Duodenal mucosa (tissue), 2 donors: ENCODE data around the gene OR6C75.
"Not testable (repeated sequence)": the region's sequence is repeated elsewhere in the genome, so short reads cannot be mapped to it uniquely, and the experiment has no call there.

Experiments used
- H3K27ac ChIP-seq: one replicate; pipeline ENCODE4 v1.7.0; 2013; ENCODE audit warnings: low read depth, low read length
- H3K27me3 ChIP-seq, 2 donors: one replicate each; pipeline ENCODE4 v1.7.0; 2013; ENCODE audit warnings: low read length in 2 of 2, control low read depth in 1 of 2; ENCODE audit not compliant: insufficient read depth in 2 of 2, control insufficient read depth in 1 of 2
- H3K36me3 ChIP-seq, 2 donors: one replicate each; pipeline ENCODE4 v1.7.0; 2013; ENCODE audit warnings: low read length in 2 of 2, control low read depth in 1 of 2; ENCODE audit not compliant: insufficient read depth in 2 of 2, control insufficient read depth in 1 of 2
- H3K4me1 ChIP-seq, 2 donors: one replicate each; pipeline ENCODE4 v1.7.0; 2013; ENCODE audit warnings: low read length in 2 of 2, control low read depth in 1 of 2; ENCODE audit not compliant: insufficient read depth in 2 of 2, control insufficient read depth in 1 of 2
- H3K4me3 ChIP-seq, 2 donors: one replicate each; pipeline ENCODE4 v1.7.0; 2013; ENCODE audit warnings: low read length in 2 of 2, low read depth in 1 of 2
- H3K9ac ChIP-seq, 2 donors: one replicate each; pipeline ENCODE4 v1.7.0; 2013; ENCODE audit warnings: low read length in 2 of 2, low read depth in 1 of 2
- H3K9me3 ChIP-seq, 2 donors: one replicate each; pipeline ENCODE4 v1.7.0; 2013; ENCODE audit warnings: low read length in 2 of 2, control low read depth in 1 of 2; ENCODE audit not compliant: control insufficient read depth in 1 of 2

The OR6C75 gene

DNA sequence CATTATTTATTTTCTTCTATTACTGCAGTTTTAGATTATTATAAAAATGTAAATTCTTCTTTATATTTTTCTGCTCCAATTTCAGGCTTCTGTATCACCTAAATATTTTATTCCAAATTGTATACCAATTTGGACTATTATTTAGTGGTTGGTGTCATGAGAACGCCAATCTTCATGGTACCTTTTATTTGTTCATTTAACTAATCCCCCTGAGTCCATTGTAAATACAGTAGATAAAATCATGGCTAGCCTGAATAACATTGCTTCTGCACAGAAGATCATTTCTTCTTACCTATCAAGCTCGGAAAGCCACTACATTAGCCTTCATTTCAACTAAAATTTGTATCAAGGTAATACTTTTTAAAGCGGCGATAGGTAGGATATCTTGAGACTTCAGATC, at the start of gene OR6C75:
TSS of gene OR6C75 (plus strand) at position 301 of the 400 bp plus-strand sequence. CDS start 2,136 bp downstream, outside the sequence.
- no peak within 1 kb of the TSS for H3K27ac ChIP-seq
- no peaks in the 10 kb centered on the region for H3K36me3 ChIP-seq
- no peak within 1 kb of the TSS for H3K9ac ChIP-seq
- H3K4me1 ChIP-seq: no peaks in the 10 kb centered on the region
- no peak within 1 kb of the TSS for H3K4me3 ChIP-seq
- H3K9me3 ChIP-seq: no peaks in the 10 kb centered on the region
- H3K27me3 ChIP-seq: no peaks in the 10 kb centered on the region

DNA sequence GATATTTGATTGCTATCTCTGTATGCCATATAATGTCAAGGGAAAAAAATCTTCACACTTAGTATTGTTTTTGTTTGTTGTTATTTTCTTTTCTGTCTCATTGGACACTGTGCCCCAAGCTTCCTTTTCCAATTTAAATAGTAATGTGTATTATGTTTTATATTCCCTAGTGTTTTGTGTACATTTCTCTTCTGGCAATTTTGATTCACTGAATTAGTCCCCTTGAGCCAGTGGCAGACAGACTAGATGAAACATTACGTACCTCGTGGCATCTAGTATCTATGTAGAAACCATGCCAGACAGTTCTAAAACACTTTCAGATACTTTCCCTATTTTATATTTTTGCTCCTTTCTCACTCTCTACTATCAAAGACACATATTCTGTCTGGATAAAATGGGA, 48.7 kb upstream of the OR6C75 start, which contains the start of gene OR6C1:
TSS of gene OR6C1 (plus strand) at position 301 of the 400 bp plus-strand sequence. CDS start 6,257 bp downstream, outside the sequence.
- no peak within 1 kb of the TSS for H3K27ac ChIP-seq
- H3K9ac ChIP-seq: no peak within 1 kb of the TSS
- no peaks in the 10 kb centered on the region for H3K36me3 ChIP-seq
- no peaks in the 10 kb centered on the region for H3K9me3 ChIP-seq
- H3K4me3 ChIP-seq: no peak within 1 kb of the TSS
- H3K4me1 ChIP-seq: no peaks in the 10 kb centered on the region
- H3K27me3 ChIP-seq: no peaks in the 10 kb centered on the region

DNA sequence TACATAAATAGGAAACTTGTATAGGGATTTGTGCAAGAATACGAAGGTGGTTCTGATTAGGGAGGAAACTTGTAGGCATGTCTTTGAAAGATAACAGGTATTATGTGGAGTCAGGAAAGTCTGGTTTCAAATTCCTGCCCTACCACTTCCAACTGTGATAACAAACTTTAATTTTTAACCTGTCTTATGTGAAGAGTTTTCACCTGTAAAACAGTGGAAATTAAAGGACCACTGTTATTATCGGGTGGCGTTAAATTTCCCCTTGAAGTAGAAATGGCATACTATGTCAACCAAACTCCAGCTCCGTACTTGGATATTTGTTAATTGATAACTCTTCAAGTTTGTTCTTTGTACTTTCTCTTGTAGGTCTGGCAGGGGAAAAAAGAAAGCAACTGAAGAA, 42.6 kb upstream of the OR6C75 start:
- Histone ChIP-seq H3K9me3 (no peaks in the 10 kb centered on the region), H3K27me3 (no peaks in the 10 kb centered on the region), H3K4me3 (no peak overlapping the region), H3K36me3 (no peaks in the 10 kb centered on the region), H3K9ac (no peak overlapping the region), H3K27ac (no peak overlapping the region), H3K4me1 (no peaks in the 10 kb centered on the region)

DNA sequence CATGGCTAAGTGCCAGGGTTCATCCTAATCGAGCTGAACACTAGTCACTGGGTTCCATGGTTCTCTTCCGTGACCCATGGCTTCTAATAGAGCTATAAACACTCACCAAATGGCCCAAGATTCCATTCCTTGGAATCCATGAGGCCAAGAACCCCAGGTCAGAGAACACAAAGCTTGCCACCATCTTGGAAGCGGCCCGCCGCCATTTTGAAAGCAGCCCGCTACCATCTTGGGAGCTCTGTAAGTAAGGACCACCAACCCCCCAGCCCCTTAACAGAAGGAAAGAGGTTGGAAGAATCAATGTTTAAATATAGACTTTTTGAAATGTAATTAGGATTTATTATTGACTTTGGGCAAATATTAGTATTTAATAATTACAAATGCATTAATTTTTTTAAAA, 37.0 kb upstream of the OR6C75 start:
- not testable (repeated sequence) for H3K9ac ChIP-seq, H3K27ac ChIP-seq, H3K4me1 ChIP-seq, H3K36me3 ChIP-seq, H3K27me3 ChIP-seq, H3K4me3 ChIP-seq, H3K9me3 ChIP-seq

DNA sequence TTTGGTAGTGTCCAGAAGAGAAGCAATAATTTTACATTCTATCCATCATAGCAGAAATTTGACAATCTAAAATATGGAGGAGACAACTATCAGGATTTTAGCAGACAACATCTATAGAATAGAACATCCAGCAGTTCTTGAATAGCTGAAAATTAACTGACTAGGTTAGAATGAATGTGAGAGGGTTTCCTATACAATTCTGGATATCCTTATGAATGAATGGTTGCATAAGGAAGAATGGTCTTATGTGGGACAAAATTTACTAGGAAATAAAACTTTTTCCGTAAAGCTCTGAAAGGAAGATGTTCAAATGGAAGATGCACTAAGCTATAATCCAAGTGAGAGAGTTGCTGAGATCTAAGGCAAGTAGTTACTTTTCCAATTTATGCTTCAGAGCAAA, 32.3 kb upstream of the OR6C75 start, which contains the start of gene OR6C3:
TSS of gene OR6C3 (plus strand) at position 301 of the 400 bp plus-strand sequence. CDS start 955 bp downstream, outside the sequence.
- Histone ChIP-seq H3K9me3 (no peaks in the 10 kb centered on the region), H3K4me1 (no peaks in the 10 kb centered on the region), H3K4me3 (no peak within 1 kb of the TSS), H3K36me3 (no peaks in the 10 kb centered on the region), H3K27me3 (no peaks in the 10 kb centered on the region), H3K27ac (no peak within 1 kb of the TSS), H3K9ac (no peak within 1 kb of the TSS)

GRCh38 chr12:55336002-55336401, 26.8 kb upstream of the OR6C75 start:
- Histone ChIP-seq H3K4me1 (no peaks in the 10 kb centered on the region), H3K9me3 (no peaks in the 10 kb centered on the region), H3K4me3 (no peak overlapping the region), H3K36me3 (no peaks in the 10 kb centered on the region), H3K9ac (no peak overlapping the region), H3K27ac (no peak overlapping the region), H3K27me3 (no peaks in the 10 kb centered on the region)

- H3K27me3 ChIP-seq, H3K27ac ChIP-seq, H3K4me3 ChIP-seq, H3K4me1 ChIP-seq, H3K9ac ChIP-seq, H3K36me3 ChIP-seq, H3K9me3 ChIP-seq: not testable (repeated sequence)
These were observed 7.4 kb upstream of the OR6C75 start for GRCh38 chr12:55355338-55355737.

DNA sequence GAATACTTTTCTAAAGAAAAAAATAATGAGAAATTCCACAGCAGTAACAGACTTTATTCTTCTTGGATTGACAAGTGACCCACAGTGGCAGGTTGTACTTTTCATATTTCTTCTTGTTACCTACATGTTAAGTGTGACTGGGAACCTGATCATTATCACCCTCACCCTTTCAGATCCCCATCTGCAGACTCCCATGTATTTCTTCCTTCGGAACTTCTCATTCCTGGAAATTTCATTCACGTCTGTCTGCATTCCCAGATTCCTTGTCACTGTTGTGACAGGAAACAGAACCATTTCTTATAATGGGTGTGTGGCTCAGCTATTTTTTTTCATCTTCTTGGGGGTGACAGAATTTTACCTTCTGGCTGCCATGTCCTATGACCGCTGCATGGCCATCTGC, 2.3 kb downstream of the OR6C75 start:
- H3K9me3 ChIP-seq: no peaks in the 10 kb centered on the region
- no peaks in the 10 kb centered on the region for H3K36me3 ChIP-seq
- H3K27me3 ChIP-seq: no peaks in the 10 kb centered on the region
- H3K4me1 ChIP-seq: no peaks in the 10 kb centered on the region
- no peak overlapping the region for H3K4me3 ChIP-seq
- no peak overlapping the region for H3K9ac ChIP-seq
- H3K27ac ChIP-seq: no peak overlapping the region

DNA sequence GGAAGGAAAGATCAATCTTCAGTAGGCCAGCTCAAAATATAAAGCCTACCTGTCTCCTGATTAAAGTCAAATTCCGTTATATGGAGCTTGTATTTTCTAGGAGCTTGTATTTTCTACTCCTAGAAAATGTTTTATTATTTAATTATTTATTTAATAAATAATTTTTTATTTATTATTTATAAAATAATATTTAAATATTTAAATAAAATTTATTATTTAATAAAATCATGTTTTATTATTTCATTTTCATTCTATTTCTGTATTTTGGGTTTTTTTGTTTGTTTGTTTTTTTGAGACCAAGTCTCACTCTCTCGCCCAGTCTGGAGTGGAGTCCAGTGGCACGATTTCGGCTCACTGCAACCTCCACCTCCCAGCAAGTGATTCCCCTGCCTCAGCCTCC, 9.7 kb downstream of the OR6C75 start:
- H3K4me3 ChIP-seq: no peak overlapping the region
- no peaks in the 10 kb centered on the region for H3K36me3 ChIP-seq
- H3K9me3 ChIP-seq: no peaks in the 10 kb centered on the region
- no peak overlapping the region for H3K27ac ChIP-seq
- no peaks in the 10 kb centered on the region for H3K4me1 ChIP-seq
- H3K27me3 ChIP-seq: no peaks in the 10 kb centered on the region
- H3K9ac ChIP-seq: no peak overlapping the region

- H3K9me3 ChIP-seq: no peaks in the 10 kb centered on the region
- H3K27me3 ChIP-seq: no peaks in the 10 kb centered on the region
- H3K4me3 ChIP-seq: no peak overlapping the region
- H3K36me3 ChIP-seq: no peaks in the 10 kb centered on the region
- no peak overlapping the region for H3K27ac ChIP-seq
- H3K4me1 ChIP-seq: no peaks in the 10 kb centered on the region
- H3K9ac ChIP-seq: no peak overlapping the region
These were observed 23.1 kb downstream of the OR6C75 start for GRCh38 chr12:55385891-55386290.
